Fibroblast of villous mesenchyme (primary cell): ENCODE data around the gene UBE2I. TPM values are rescaled to one million over a fixed set of nuclear protein-coding genes. Genes with fewer than 3 reads are reported as not detected.

ENCODE experiments used
- DNase-seq: peaks from one replicate; pipeline ENCODE4 v3.0.0-alpha.2; 2010; ENCODE audit warnings: low read depth
- H3K4me3 ChIP-seq: 2 replicates; pipeline ENCODE4 v1.5.1; 2011; ENCODE audit warnings: low read depth, mild to moderate bottlenecking, low read length
- CTCF ChIP-seq: IDR thresholded peaks from 2 replicates; pipeline ENCODE4 v1.5.1; 2012; ENCODE audit warnings: low read depth, mild to moderate bottlenecking, low read length; ENCODE audit not compliant: insufficient read depth
- total RNA-seq: library from RNA; depleted of rRNA; stranded (reverse); fragments of >200 nt; gene quantifications from 2 replicates; pipeline ENCODE4 v1.2.3, GENCODE V29; 2012

The UBE2I gene
- total RNA-seq, 1 donor, result 44.9 TPM

GRCh38 chr16:1334739-1335138 lies 25.3 kb downstream of the UBE2I start:
- H3K4me3 ChIP-seq, result no peak overlapping the region
- no peak for DNase-seq
- TF ChIP-seq CTCF, result no peak

DNA sequence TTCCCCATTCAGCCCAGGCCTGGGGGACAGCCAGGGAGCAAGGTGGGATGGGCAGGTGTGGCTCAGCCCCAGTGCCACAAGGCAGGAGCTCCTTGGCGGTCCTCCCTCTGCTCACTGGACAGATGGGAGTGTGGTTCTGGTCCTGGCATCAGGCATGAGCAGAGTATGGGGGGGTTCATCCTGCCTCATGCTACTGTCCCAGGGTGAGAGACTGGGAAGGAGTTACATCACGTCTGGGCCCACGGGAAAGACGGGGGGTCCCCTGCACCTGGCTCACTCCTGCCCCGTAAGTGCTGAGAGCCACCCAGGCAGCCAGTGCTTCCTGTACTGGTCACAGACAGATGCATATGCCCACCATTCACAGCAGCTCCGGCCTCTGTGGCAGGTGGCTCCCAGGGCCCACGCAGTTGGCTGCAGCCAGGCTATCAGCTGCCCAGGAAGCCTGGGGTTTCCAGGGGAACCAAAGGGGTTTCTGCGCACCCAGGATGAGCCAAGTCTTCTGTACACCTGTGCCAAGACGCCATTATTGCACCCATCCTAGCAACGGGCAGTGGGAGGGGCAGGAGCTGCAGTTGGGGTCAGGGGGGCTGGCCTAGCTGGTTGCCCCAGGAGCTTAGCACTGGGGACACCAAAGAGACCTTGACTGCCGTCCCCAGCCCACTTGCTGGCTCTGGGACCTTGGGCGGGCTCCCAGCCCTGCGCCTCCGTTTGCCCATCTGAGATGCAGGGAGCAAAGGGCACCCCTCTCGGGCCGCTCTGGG lies 26.0 kb downstream of the UBE2I start:
- no peak overlapping the region for H3K4me3 ChIP-seq
- DNase-seq, result no peak
- no peak for TF ChIP-seq CTCF

DNA sequence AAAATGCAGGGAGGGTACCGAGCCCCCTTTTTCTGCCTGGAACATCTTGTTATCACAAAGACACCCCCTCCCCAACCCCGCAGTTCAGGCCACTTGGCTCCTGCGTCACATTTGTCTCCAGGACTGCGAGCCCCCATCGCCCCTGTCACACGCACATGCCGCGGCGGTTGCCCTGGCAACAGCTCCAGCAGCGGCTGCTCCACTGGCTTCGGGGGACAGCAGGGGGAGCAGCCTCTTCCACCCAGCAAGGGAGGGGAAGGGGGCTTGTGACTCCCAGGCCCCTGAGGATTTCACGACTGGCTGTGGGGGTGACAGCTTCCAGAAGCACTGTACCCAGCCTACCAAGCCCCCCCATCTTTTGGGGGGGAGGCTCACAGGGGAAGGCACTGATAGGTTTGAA lies 26.6 kb downstream of the UBE2I start:
- DNase-seq, result no peak
- no peak for TF ChIP-seq CTCF

DNA sequence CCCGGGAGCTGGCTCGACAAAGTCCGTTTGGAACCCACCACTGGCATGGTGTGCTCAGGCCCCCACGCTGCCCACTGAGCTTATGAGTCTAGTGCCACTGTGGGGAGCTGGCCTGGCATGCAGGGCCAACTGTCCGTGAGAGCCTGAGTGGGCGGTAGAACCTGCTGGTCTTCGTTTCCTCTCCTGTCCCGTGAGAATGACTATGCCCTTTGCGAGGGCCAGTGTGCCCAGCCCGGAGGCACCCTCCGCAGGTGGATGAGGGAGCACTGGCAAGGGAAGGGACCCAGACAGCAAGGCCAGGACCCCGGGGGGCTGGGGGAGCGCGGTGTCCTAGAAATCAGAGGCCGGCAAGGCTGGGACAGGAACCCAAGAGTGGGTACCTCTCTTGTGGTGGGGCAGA lies 27.2 kb downstream of the UBE2I start:
- H3K4me3 ChIP-seq, result no peak overlapping the region
- TF ChIP-seq CTCF, result no peak
- DNase-seq, result no peak

More for the DNA sequence above, 26.6 kb downstream of the UBE2I start:
- H3K4me3 ChIP-seq, result no peak overlapping the region

- TF ChIP-seq CTCF, result no peak
- DNase-seq, result no peak
- H3K4me3 ChIP-seq, result no peak overlapping the region
These were observed 28.1 kb downstream of the UBE2I start for GRCh38 chr16:1337486-1337885.

DNA sequence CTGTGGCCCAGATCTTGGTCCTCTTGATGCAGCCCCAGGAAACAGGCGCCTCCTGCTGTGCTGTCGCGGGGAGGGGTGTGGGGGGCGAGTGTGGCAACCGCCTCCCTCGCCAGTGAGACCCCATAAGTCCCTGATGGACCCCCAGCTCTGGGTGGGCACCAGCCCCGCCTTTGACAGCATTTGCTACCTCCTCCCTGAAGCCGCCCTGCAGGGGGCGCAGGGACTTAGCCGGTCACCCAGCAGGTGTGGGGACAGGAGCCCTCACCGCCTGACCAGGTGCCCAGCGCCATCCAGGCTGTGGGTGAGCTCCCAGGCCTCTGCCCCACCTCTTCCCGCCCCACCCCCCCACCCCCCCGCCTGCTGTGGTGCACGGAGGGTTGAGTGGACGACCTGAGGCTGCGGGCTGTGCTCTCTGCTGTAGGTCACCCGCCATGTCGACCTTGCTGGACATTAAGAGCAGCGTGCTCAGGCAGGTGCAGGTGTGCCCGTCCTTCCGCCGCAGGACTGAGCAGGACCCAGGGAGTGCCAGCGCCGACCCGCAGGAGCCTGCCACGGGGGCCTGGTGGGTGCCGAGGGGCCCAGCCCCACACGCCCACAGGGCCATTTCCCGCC lies 28.8 kb downstream of the UBE2I start:
- H3K4me3 ChIP-seq, result no peak overlapping the region
- peak; percentile 13 for DNase-seq
- TF ChIP-seq CTCF, result peak; percentile 44
